Uterus (tissue), 4 donors: ENCODE data around the gene TNS1. TPM values are rescaled to one million over a fixed set of nuclear protein-coding genes. Genes with fewer than 3 reads are reported as not detected.

ENCODE experiments used
- DNase-seq, 2 donors: peaks; one replicate each; pipeline ENCODE4 v3.0.0-alpha.2; 2019 to 2020
- H3K27ac ChIP-seq, 2 donors: fragments of 200-600 bp; sonication (generic); 1 replicate in 1 of 2; 2 replicates in 1 of 2; pipeline ENCODE4 v1.5.1; 2016 to 2018
- H3K27me3 ChIP-seq, 2 donors: fragments of 200-600 bp; sonication (generic); one replicate each; pipeline ENCODE4 v1.5.1; 2018 to 2019; ENCODE audit warnings: control low read depth in 1 of 2
- H3K36me3 ChIP-seq, 2 donors: fragments of 200-600 bp; sonication (generic); one replicate each; pipeline ENCODE4 v1.5.1; 2019; ENCODE audit warnings: control low read depth in 1 of 2
- H3K4me1 ChIP-seq, 2 donors: fragments of 200-600 bp; sonication (generic); one replicate each; pipeline ENCODE4 v1.5.1; 2018 to 2019; ENCODE audit warnings: control low read depth in 1 of 2
- H3K4me3 ChIP-seq, 2 donors: fragments of 200-600 bp; sonication (generic); 1 replicate in 1 of 2; 2 replicates in 1 of 2; pipeline ENCODE4 v1.5.1; 2018 to 2019; ENCODE audit warnings: mild to moderate bottlenecking in 1 of 2
- H3K9me3 ChIP-seq, 2 donors: fragments of 200-600 bp; sonication (generic); one replicate each; pipeline ENCODE4 v1.5.1; 2019; ENCODE audit warnings: control low read depth in 1 of 2
- POLR2A ChIP-seq, 2 donors: fragments of 450-650 bp; IDR thresholded peaks; one replicate each; pipeline ENCODE4 v1.6.1; 2016; ENCODE audit warnings: antibody characterized with exemption in 2 of 2, mild to moderate bottlenecking in 1 of 2, moderate library complexity in 1 of 2
- intact Hi-C: fragments of 100-400 bp; cut with DNase I; formaldehyde crosslinking; loops from one replicate; pipeline ENCODE4 v1.15.1; 2023; ENCODE audit warnings: low total_unique reads
- total RNA-seq, 4 donors: library from RNA; depleted of rRNA in 3 of 4; stranded (reverse); fragments of >200 nt in 3 of 4; gene quantifications; one replicate each; pipeline versions ENCODE4 v1.1.0 to v1.2.4, GENCODE V29; 2014 to 2023
- TF ChIP-seq, protein P1 (sequence below), 4 experiments: fragments of 200-600 bp in 2 of 4; fragments of 450-650 bp in 2 of 4; sonication (generic) in 2 of 4; IDR thresholded peaks; one replicate each; pipeline ENCODE4 v1.5.1; 2016 to 2019; ENCODE audit warnings: antibody characterized with exemption in 4 of 4, mild to moderate bottlenecking in 2 of 4, moderate library complexity in 1 of 4
- donor health status: DM: yes; HTN: yes; CAD: no.

Gene TNS1
- total RNA-seq, 4 donors from 2014 or later = 144 to 1,338 (median 313) TPM

DNA sequence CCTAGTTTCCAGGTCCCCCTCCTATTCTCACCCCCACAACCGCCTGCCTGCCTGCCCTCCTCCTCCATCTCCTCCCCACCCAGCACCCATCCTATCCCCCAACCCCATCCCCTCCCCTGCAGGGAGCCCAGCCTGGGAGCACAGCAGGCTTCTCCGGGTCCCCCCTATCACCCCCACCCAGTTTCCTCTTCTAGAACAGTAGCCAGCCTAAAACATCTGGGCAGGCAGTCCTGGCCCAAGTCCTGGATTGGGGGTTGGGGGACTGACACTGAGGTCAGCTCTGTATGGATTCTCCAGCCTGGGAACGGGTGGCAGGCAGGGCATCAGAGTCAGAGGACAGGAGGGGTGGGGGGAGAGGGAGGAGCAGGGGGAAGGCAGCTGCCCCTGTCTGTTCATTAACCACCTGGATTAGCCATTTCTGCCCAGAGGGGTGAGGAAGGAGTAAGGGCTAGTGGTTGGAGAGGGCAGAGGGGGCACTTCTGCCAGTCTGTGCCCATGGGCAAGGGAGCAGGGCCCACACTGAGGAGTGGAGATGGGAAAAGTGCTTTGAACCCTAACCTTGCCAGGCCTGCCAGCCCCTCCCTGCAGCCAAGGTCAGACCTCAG lies 60.0 kb downstream of the TNS1 start:
- Histone ChIP-seq H3K36me3 (no peaks in the 10 kb centered on the region), H3K4me1 (no peaks in the 10 kb centered on the region), H3K9me3 (no peaks in the 10 kb centered on the region), H3K27me3 (no peaks in the 10 kb centered on the region), H3K27ac (peak overlapping the region; percentile 92 to 97), H3K4me3 (peak overlapping the region; percentile 59 to 88)
- TF ChIP-seq POLR2A (IDR thresholded peaks at IDR 0.05) = no peak
- TF ChIP-seq, protein P1, sequence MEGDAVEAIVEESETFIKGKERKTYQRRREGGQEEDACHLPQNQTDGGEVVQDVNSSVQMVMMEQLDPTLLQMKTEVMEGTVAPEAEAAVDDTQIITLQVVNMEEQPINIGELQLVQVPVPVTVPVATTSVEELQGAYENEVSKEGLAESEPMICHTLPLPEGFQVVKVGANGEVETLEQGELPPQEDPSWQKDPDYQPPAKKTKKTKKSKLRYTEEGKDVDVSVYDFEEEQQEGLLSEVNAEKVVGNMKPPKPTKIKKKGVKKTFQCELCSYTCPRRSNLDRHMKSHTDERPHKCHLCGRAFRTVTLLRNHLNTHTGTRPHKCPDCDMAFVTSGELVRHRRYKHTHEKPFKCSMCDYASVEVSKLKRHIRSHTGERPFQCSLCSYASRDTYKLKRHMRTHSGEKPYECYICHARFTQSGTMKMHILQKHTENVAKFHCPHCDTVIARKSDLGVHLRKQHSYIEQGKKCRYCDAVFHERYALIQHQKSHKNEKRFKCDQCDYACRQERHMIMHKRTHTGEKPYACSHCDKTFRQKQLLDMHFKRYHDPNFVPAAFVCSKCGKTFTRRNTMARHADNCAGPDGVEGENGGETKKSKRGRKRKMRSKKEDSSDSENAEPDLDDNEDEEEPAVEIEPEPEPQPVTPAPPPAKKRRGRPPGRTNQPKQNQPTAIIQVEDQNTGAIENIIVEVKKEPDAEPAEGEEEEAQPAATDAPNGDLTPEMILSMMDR (IDR thresholded peaks at IDR 0.05) = no peak
- intact Hi-C loops = loop anchor here (5.0 to 10.0 kb wide), 2 partner anchors 41 to 52 kb away; no protein-coding TSS in a partner anchor
- no peak for DNase-seq

DNA sequence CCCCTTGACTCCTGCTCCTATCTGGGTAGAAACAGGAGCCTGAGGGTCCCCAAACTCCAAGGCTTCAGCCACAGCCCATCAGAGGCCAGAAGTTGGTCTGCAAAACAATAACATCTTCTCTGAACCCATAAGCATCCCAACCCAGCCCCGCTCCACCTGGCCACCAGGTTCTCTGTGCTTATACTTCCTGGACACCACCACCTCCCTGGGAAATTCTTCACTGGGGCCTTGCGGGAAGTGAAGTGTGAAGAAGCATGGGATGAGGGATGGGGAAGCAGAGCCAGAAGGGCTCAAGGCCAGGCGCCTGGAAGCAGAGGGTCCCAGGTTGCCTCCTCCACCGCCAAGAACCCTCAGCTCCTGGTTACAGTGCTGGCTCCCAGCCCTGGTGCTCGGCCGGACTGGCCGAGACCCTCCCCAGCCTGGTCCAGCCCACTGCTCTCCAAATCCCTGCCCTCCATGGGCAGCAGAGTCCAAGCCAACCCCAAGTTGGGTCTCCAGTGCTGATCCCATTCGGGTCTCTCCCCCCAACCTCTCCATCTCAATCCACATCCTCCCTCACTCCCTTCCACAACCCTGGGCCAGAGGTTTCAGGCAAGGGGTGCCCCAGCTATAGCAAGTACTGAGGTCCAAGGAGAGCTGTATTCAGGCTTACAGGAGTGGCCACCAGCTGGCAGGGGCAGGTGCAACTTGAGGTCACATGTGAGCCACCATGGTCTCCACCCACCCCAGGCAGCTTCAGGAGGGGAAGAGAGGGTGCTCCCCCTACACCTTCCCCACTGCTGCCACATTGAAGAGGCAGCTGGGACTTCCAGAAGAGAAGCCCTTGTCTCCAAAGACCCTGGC lies 60.7 kb downstream of the TNS1 start:
- H3K27me3 ChIP-seq = no peaks in the 10 kb centered on the region
- no peaks in the 10 kb centered on the region for H3K36me3 ChIP-seq
- H3K27ac ChIP-seq = peak overlapping the region; percentile 92 to 97
- TF ChIP-seq, protein P1 (IDR thresholded peaks at IDR 0.05) = no peak
- TF ChIP-seq POLR2A (IDR thresholded peaks at IDR 0.05) = no peak
- H3K4me3 ChIP-seq = peak overlapping the region; percentile 59 to 88
- no peaks in the 10 kb centered on the region for H3K4me1 ChIP-seq
- no peak for DNase-seq
- H3K9me3 ChIP-seq = no peaks in the 10 kb centered on the region
- intact Hi-C loops = loop anchor here (5.0 to 10.0 kb wide), 2 partner anchors 40 to 53 kb away; no protein-coding TSS in a partner anchor

DNA sequence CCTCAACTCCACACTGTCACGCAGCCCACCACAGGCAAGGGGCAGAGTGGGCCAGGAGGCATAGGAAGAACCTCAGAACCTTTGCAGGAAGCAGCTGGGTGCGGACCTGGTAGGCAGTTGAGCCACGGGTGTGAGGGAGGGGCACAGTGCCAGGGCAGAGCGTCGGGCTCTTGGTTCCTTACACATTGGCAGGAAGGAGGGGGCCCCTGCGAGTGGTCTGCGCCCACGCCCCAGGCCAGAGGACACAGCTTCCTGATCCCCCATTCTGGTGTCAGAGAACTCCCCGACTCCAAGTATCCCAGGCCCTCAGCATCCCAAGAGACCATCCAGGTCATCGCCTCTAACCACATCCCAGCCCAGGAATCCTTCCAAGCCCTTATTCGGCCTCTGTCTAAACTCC lies 61.5 kb downstream of the TNS1 start:
- H3K4me1 ChIP-seq = no peaks in the 10 kb centered on the region
- DNase-seq = no peak
- H3K4me3 ChIP-seq = peak overlapping the region; percentile 59 to 88
- TF ChIP-seq, protein P1 (IDR thresholded peaks at IDR 0.05) = no peak
- no peak for TF ChIP-seq POLR2A (IDR thresholded peaks at IDR 0.05)
- H3K36me3 ChIP-seq = no peaks in the 10 kb centered on the region
- H3K27me3 ChIP-seq = no peaks in the 10 kb centered on the region
- intact Hi-C loops = loop anchor here (5.0 to 10.0 kb wide), 2 partner anchors 39 to 53 kb away; no protein-coding TSS in a partner anchor
- no peaks in the 10 kb centered on the region for H3K9me3 ChIP-seq
- H3K27ac ChIP-seq = peak overlapping the region; percentile 92 to 97

DNA sequence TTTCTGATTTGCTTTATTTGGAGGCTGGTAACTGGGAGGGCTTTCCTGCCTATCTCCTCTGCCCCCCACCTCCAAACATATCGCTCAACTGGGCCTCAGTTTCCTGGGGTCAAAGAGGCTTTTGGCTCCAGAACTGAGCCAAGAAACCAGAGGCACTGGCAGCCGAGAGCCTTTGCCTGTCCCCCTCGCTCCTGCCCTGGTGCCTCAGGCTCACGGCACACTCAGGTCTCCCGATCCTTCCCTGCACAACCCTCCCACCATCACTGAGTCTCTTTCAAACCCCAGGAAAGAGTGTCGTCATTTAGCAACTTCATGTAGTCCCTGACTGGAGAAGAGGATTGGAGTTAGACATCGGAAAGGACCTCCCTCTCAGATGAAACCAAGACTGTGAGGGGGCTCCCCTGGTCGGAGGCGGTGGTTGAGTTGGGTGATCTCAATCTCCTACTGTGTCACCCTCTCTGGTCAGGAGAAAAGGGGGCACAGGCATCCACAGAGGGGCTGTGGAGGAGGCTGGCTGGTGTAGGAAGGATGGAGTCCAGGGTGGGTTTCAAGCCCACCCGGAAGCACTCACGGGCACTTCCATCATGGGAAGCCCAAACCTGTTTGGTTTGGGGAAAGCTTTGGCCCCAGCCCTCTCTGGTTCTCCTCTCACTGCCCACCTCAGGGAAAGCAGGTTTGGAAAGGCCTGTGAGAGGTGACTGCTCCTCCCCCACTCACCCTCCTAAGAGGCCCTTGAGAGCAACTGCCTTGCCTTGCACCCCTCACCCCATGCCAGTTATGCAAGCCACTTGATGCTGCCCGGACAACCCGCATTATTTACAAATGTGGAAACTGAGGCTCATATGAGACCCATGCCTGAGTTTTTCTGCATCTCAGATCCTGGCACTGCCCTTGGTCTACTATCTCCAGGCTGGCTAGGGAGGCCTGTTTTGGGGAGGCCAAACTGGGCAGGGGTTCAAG lies 62.3 kb downstream of the TNS1 start:
- peak overlapping the region; percentile 92 to 97 for H3K27ac ChIP-seq
- H3K9me3 ChIP-seq = no peaks in the 10 kb centered on the region
- H3K27me3 ChIP-seq = no peaks in the 10 kb centered on the region
- H3K4me1 ChIP-seq = no peaks in the 10 kb centered on the region
- TF ChIP-seq POLR2A (IDR thresholded peaks at IDR 0.05) = no peak
- TF ChIP-seq, protein P1 (IDR thresholded peaks at IDR 0.05) = no peak
- intact Hi-C loops = loop anchor here (5.0 to 10.0 kb wide), 2 partner anchors 38 to 54 kb away; no protein-coding TSS in a partner anchor
- H3K4me3 ChIP-seq = peak overlapping the region; percentile 59 to 88
- H3K36me3 ChIP-seq = no peaks in the 10 kb centered on the region
- DNase-seq = no peak
